ENCODE measurements around the gene SLC39A2. TPM values are rescaled to one million over a fixed set of nuclear protein-coding genes. Genes with fewer than 3 reads are reported as not detected.
"Not testable (repeated sequence)": the region's sequence is repeated elsewhere in the genome, so short reads cannot be mapped to it uniquely, and the experiment has no call there.

Gene SLC39A2
- total RNA-seq, 2 experiments from 2014 or later = not detected

- CTCF ChIA-PET = interaction anchor here (0.5 to 12.6 kb wide), 3 partner anchors 12 to 89 kb away, joined by 4 to 208 read pairs (median 5); no protein-coding TSS in a partner anchor
- H3K27me3 Mint-ChIP-seq = no peaks in the 10 kb centered on the region
- H3K36me3 Mint-ChIP-seq (ENCODE audit: low read depth) = no peaks in the 10 kb centered on the region
- TF ChIP-seq CTCF (IDR thresholded peaks at IDR 0.05) = no peak
- H3K4me3 Mint-ChIP-seq = no peak overlapping the region
- no peaks in the 10 kb centered on the region for H3K9me3 Mint-ChIP-seq
- intact Hi-C loops (cut with micrococcal nuclease) = no loop called here
- no peaks in the 10 kb centered on the region for H3K4me1 Mint-ChIP-seq (ENCODE audit: low read depth)
- H3K27ac Mint-ChIP-seq = no peak overlapping the region
- DNase-seq (no peak), ATAC-seq (no peak)
- POLR2A ChIA-PET = no interaction called here
Observed at GRCh38 chr14:21003788-21004346, 4.8 kb downstream of the SLC39A2 start.

GRCh38 chr14:21009721-21010120 is 10.6 kb downstream of the SLC39A2 start:
- intact Hi-C loops (cut with micrococcal nuclease); POLR2A ChIA-PET: not testable (repeated sequence)

DNA sequence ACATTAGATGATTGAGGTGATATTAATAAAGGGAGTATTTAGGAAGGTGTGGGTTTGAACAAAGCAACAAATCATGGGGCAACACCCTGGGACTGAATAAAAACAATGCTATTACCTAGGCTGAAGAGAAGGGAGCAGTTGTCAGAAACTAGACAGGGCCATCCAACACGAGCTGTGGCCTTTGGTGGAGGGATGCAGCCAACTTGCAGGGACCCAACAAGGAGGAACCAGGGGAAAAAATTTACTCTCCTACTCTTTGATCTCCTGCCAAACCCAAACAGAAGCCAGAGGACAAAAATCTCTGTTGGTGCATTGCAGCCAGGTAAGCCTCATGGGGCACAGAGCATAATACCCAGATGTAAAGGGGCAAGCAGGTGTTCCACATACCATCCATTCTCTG is 12.0 kb downstream of the SLC39A2 start:
- peaks cover 12% of the 10 kb centered on the region for H3K27me3 Mint-ChIP-seq
- H3K27ac Mint-ChIP-seq = no peak overlapping the region
- intact Hi-C loops (cut with micrococcal nuclease) = no loop called here
- no peak for TF ChIP-seq CTCF (IDR thresholded peaks at IDR 0.05)
- H3K36me3 Mint-ChIP-seq (ENCODE audit: low read depth) = no peaks in the 10 kb centered on the region
- ATAC-seq (no peak), DNase-seq (no peak)
- no peak overlapping the region for H3K4me3 Mint-ChIP-seq
- no peaks in the 10 kb centered on the region for H3K9me3 Mint-ChIP-seq
- H3K4me1 Mint-ChIP-seq (ENCODE audit: low read depth) = no peaks in the 10 kb centered on the region
- CTCF ChIA-PET = interaction anchor here (1.7 to 15.2 kb wide), 6 partner anchors 10 to 138 kb away, joined by 5 to 267 read pairs (median 213); partner anchors contain the start of genes RNASE7, SLC39A2, TMEM253 and ZNF219
- POLR2A ChIA-PET = interaction anchor here (0.9 to 1.2 kb wide), 3 partner anchors 29 to 93 kb away, joined by 3 read pairs; no protein-coding TSS in a partner anchor

More at GRCh38 chr14:21009721-21010120, 10.6 kb downstream of the SLC39A2 start:
- CTCF ChIA-PET = interaction anchor here (1.5 to 12.4 kb wide), 4 partner anchors 9 to 38 kb away, joined by 6 to 218 read pairs (median 110); partner anchors contain the start of genes RNASE7 and SLC39A2
- DNase-seq; H3K4me1 Mint-ChIP-seq (ENCODE audit: low read depth); ATAC-seq; H3K9me3 Mint-ChIP-seq; H3K27ac Mint-ChIP-seq; H3K4me3 Mint-ChIP-seq; H3K36me3 Mint-ChIP-seq (ENCODE audit: low read depth): not testable (repeated sequence)
- H3K27me3 Mint-ChIP-seq = peaks cover 12% of the 10 kb centered on the region

DNA sequence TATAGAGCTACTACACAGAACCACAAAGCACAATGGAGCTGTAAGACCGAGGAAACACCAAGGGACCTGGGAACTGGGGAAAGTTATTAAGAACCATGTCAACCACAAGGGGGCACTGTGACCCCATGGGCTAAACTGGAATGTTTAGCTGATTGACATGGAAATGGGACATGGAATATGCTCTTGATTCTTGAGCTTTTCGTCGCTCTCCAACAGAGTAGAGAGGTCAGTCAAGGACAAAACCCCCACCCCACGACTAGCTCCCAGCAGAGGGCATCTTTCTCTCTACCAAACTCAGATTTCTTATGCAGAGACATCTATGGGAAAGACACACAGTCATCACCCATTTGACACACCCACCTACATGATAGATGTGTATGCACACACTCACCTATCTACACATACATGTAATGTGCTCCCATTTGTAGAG is 15.7 kb downstream of the SLC39A2 start:
- CTCF ChIA-PET = interaction anchor here (0.7 to 15.2 kb wide), 48 partner anchors 9 to 721 kb away, joined by 3 to 267 read pairs (median 7); partner anchors contain the start of genes ARHGEF40, NDRG2, OR5AU1 and RNASE13
- TF ChIP-seq CTCF (IDR thresholded peaks at IDR 0.05) = peak; percentile 89
- ATAC-seq (peak; percentile 73), DNase-seq (peak; percentile 86)
- Mint-ChIP-seq H3K4me1 (ENCODE audit: low read depth) (no peaks in the 10 kb centered on the region), H3K27me3 (peaks cover 12% of the 10 kb centered on the region), H3K27ac (no peak overlapping the region), H3K36me3 (ENCODE audit: low read depth) (no peaks in the 10 kb centered on the region), H3K9me3 (no peaks in the 10 kb centered on the region), H3K4me3 (no peak overlapping the region)
- POLR2A ChIA-PET = interaction anchor here (0.9 to 2.2 kb wide), 9 partner anchors 9 to 90 kb away, joined by 3 to 8 read pairs (median 4); no protein-coding TSS in a partner anchor
- intact Hi-C loops (cut with micrococcal nuclease) = loop anchor here (1.0 to 2.0 kb wide), 2 partner anchors 26 to 78 kb away; no protein-coding TSS in a partner anchor

- DNase-seq (no peak), ATAC-seq (no peak)
- no peaks in the 10 kb centered on the region for H3K4me1 Mint-ChIP-seq (ENCODE audit: low read depth)
- intact Hi-C loops (cut with micrococcal nuclease) = loop anchor here (2.0 kb wide), 1 partner anchor 77 kb away; no protein-coding TSS in a partner anchor
- no peak overlapping the region for H3K4me3 Mint-ChIP-seq
- ChIA-PET CTCF (interaction anchor here (1.1 to 15.2 kb wide), 41 partner anchors 9 to 722 kb away, joined by 3 to 267 read pairs (median 7); partner anchors contain the start of genes ARHGEF40, NDRG2, RNASE13 and RNASE7), POLR2A (interaction anchor here (0.9 to 2.2 kb wide), 9 partner anchors 8 to 90 kb away, joined by 3 to 8 read pairs (median 4); no protein-coding TSS in a partner anchor)
- H3K27me3 Mint-ChIP-seq = peaks cover 12% of the 10 kb centered on the region
- no peak overlapping the region for H3K27ac Mint-ChIP-seq
- H3K36me3 Mint-ChIP-seq (ENCODE audit: low read depth) = no peaks in the 10 kb centered on the region
- H3K9me3 Mint-ChIP-seq = no peaks in the 10 kb centered on the region
- no peak for TF ChIP-seq CTCF (IDR thresholded peaks at IDR 0.05)
Observed at GRCh38 chr14:21015312-21015711, 16.2 kb downstream of the SLC39A2 start.
